Hindlimb muscle (tissue), 1 donor: Measurements from ENCODE around the gene ALAS1. TPM values are rescaled to one million over a fixed set of nuclear protein-coding genes. Genes with fewer than 3 reads are reported as not detected.

Experiments used
- DNase-seq: peaks from one replicate; pipeline ENCODE4 v3.0.0-alpha.2; 2013
- polyA plus RNA-seq: library from polyadenylated mRNA; unstranded; fragments of 120-200 nt; gene quantifications from one replicate; pipeline ENCODE4 v1.2.1, GENCODE V29; 2013; ENCODE audit not compliant: insufficient read length

The ALAS1 gene
- polyA plus RNA-seq, 1 donor: 30.2 TPM

- DNase-seq: no peak
These were observed 23.8 kb downstream of the ALAS1 start for GRCh38 chr3:52221563-52222318.

DNA sequence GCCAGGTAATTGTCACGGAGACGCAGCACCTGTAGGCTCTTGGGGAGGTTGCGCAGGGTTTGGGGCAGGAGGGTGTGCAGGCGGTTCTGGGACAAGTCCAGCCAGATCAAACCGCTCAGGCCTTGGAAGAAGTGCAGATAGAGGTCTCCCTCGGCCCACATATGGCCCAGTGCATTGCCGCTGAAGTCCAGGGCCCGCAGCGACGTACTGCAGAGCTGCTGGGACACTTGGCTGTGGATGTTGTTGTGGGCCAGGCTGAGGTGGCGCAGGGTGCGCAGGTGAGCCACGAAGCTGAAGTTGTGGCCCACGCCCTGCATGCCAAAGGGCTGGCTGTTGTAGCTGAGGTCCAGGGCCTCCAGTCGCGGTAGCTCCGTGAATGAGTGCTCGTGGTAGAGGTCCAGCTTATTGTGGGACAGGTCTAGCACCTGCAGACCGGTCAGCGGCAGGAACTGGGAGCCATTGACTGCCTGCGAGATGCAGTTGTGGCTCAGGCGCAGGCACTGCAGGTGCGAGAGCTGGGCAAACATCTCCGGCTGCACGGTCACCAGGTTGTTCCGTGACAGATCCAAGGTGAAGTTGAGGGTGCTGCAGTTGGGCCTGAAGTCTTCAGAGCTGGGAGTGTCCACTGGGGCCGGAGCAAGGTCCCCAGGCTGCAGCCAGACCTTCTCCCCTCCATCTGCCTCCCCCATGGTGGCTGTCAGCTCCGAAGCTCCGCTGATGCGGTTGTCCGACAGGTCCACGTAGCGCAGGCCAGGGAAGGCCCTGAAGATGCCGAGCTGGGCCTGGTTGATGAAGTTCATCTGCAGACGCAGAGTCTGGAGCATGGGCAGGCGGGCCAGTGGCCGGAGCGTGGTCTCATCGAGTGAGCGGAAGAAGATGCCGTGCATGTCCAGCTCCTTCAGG lies 24.6 kb downstream of the ALAS1 start:
- no peak for DNase-seq

DNA sequence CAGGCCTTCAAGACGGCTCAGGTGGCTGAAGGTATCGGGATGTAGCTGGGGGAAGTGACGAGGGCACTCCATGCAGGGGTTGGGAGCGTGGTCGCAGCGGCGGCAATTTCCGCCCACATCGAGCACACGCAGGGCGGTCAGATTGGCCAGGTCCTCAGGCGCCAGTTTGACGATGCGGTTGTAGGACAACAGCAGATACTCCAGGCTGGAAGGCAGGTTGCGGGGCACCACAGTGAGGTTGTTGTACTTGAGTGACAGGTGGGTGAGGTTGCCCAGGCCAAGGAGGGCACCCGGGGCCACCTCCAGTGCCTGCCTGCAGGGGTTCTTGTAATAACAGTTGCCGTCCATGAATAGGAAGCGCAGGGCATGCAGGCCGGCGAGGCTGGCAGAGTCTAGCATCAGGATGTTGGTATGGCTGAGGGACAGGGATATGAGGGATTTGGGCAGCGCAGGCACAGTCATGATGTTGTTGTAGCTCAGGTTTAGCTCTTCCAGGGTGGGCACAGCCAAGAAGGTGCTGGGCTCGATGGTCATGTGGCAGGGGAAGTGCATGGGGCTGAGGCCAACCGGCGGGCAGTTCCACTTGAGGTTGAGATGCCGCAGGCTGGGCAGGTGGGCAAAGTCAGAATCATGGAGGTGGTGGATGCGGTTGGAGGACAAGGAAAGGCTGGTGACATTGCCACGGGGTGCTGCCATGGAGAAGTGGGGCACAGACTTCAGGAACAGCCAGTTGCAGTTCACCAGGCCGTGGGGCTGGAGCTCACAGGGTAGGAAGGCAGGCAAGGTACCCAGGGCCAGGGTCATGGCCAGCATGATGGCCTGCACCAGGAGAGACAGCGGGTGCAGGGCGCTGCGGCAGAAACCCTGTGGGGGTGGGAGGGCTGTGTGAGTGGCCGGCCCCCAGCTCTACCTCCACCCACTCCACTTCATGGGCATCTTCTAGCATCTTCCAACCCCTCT lies 25.8 kb downstream of the ALAS1 start:
- DNase-seq: no peak

DNA sequence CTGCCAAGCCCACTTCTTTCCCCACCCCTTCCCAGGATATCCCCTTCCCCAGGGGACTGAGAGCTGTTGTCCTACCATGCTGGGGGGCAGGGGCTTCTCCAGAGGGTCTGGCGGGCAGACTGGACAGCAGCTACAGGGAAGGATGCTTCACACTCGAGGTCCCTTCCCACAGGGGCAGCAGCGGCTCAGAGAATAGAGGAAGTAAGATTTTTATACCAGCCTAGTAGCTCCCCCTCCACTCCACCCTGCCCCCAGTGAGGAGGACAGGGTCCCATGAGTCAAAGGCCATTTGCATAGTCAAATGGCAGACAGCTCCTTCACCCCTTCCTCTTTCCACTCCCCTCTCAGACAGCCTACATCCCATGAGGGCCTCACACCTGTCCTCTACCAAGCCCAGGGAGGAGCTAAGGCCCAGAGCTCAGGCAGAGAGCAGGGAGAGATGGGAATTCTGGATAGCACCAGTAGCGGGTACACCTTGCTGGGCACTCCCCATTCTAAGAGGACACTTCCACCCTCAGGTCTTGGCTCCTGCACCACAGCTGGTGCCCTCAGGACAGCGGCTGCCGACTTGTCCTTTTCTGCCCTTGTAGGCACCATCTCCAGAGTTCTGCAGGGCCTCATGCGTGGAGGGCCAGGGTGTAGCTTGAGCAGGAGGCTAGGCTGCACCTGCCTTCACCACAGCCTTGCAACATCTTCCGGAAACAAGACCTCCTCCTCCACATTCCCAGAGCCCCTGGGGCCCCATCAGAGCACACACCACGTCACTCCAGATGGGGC lies 27.7 kb downstream of the ALAS1 start, which contains the start of gene TLR9:
Gene TLR9 (minus strand): TSS at position 194 of the 777 bp plus-strand sequence. CDS start 116 bp downstream, at position 78.
- DNase-seq: no peak

DNA sequence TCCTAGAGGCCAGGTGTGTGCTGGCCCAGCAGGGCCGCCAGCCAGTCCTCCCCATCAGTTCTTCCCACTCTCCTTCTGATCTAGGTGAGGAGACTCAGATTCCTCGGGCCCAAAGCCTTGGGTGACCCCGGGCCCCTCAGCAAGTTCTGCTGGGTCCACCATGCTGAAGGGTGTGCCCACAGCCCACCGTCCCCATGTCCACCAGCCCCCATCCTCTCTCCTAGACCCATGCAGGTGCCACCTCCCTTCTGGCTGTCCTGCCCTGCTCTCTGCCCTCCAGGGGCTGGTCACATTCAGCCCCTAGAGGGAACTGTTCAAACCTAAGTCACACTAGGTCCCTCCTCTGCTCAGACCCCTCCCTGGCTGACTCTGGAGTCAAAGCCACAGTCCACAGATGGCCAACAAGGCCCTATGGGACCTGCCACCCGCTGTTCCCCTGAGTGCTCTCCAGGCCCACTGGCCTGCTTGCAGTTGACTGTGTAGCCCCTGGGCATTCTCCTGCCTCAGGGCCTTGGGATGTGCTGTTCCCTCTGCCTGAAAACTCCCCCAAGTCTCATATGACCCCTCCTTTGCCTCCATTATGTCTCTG lies 28.4 kb downstream of the ALAS1 start:
- DNase-seq: no peak

- no peak for DNase-seq
These were observed 29.2 kb downstream of the ALAS1 start for GRCh38 chr3:52227117-52227516.

GRCh38 chr3:52227766-52228165 lies 29.8 kb downstream of the ALAS1 start:
- no peak for DNase-seq

DNA sequence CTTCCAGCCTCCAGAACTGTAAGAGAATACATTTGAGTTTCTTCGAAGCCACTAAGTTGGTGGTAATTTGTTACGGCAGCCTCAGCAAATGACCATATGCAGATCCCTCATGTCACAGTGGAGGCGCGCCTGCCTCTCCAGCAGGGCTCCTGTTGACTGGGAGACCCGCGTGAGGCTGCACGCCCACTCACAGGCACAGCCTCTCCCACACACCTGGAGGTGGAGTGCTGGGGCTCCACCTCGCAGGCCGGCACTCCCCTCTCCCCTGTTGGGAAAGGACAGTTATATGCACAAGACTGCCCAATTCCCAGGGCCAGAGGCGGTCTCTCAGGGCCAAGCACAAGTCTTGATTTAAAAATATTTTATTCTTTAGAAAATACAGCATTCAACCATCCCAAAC lies 30.3 kb downstream of the ALAS1 start:
- DNase-seq: no peak

DNA sequence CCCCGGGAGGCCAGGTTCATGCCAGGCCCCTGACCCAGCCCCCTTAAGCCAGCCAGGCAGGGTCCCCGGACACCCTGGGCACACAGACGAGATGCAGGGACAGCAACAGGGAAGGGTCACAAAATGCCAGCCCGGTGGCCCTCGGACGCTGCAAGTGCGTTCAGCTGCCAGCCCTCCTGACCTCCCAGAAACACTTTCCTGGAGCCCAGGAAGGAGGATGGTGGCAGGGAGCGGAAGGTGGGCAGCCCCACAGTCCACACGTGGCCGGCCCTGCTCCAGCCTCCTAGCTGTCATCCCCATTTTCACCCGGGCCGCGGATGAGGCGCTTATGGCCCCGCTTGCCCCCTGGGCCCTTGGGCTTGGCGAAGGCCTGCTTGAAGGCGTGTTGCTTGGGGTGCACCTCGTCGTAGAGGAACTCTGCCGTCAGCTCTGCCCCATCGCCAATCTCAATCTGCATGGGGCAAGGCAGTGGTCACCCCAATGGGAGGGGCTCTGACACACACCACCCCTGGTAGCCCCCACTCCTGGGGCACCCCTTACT lies 30.9 kb downstream of the ALAS1 start:
- DNase-seq: no peak

DNA sequence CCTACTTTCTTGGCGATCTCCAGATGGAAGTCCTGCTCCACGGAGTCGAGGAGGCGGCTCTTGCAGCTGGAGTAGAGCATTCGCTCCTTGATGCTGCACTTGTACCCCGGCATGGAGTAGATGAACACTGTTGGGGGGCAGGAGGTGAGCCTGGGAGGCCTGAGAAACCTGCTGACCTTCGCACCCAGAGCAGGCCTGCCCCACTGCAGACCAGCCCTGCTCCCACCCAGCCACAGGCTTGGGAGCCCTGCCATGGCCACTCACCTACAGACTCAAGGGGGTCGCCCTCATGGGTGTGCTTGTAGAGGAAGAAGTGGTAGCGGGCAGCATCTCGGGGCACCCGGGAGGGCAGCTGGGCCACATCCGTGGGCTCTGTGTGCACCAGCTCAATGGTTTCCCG lies 31.7 kb downstream of the ALAS1 start:
- no peak for DNase-seq

DNA sequence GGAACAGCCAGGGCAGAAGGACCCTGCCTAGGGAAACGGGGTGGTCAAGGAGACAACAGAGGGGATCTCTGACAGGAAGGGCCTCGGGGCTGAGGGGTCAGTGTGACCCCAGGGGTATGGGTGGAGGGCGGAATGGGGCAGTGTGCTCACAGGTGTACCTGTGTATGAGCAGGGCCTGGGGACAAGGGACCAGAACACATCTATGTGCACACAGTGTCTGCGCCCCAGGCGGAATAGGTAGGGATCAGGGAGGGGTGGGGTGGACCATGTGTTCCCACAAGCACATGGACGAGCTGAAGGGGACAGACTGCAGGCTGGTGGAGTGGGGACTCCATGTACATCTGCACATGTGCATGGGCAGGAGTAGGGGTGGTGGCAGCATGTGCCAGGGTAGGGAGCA lies 32.5 kb downstream of the ALAS1 start:
- DNase-seq: no peak

GRCh38 chr3:52230889-52231499 lies 33.0 kb downstream of the ALAS1 start:
- DNase-seq: no peak

- DNase-seq: no peak
These were observed 33.7 kb downstream of the ALAS1 start for GRCh38 chr3:52231502-52232278.

GRCh38 chr3:52232279-52233107 lies 34.5 kb downstream of the ALAS1 start:
- DNase-seq: no peak

DNA sequence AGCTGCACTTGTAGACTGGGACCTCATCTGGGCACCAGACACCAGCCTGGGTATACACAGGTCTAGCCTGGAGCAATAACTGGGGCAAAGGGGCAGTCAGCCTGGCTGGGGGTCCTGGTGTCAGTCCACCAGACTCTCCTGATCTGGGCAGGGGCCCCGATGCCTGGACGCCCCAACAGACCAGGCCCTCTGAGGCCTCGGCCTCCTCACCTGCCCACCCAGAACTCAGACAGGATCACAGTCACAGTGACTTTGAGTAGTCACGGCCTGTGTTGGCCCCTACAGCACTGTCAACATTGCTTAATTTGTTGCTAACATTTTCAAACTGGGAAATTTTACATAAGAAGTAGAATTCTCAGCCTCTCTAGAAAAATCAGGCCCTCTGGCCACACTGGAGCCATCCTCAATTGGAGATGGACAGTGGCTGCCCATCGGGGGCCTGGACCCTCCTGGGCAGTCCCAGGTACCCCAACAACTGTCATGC lies 35.2 kb downstream of the ALAS1 start:
- DNase-seq: no peak

DNA sequence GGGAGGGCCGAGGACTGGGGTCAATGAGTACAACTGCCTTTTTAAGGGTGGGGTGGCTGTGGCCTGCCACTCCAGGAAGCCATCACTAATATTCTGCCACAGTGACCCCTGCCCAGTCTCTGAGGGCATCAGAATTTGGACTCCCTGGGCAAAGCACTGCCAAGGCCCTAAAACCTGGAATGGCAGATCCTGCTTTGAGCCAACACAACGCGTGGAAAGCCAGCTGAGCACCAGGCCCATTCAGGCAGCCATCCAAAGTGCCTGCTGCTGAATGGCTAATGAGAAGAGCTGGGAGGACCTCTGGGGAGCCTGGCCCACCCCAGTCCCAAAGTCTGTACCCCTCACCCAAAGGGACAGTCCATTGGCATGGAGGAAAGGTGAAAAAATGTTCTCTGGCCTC lies 36.0 kb downstream of the ALAS1 start:
- no peak for DNase-seq

DNA sequence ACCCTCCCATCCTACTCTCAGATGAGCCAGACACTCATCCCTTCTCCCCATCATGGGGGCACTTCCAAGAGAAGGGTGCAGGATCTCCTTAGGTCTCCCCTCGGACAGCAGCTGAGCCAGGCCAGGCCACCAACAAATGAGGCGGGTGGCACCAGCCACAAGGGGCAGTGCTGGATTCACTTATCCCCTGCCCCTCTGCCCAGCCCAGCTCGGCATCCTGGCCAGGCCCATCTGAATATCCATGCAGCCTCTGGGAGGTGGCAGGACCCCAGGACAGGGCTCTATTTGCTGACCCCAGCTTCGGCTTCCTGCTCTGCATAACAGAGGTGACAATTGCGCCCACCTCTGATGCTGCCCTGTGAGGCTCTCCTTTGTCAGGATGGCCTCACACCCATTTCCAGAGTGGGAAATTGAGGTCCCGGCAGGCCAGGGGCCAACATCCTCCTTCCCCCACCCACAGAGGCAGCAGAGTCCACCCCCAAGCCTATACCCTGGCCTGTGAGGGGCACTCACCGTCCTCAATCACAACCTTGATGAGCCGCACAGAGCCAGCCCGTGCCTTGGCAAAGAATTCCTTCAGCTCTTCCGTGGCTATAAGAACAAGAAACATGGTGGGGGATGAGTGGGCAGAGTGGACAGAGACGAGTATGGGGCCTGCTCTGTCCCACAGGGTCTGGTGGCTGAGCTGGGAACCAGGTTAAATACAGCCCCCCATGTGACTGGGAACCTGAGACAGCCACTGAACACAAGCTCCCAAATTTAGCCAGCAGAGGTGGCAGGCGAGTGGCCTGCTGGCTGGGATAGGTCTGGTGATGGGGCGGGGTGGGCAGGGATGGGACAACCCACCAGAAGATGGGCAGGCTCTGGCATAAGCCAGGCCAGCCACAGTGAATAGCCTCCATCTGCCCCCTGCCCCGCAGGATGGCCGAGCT lies 36.8 kb downstream of the ALAS1 start:
- DNase-seq: no peak
